Muscle of arm (tissue), 12 donors: Measurements from ENCODE around the gene NBDY. TPM values are rescaled to one million over a fixed set of nuclear protein-coding genes. Genes with fewer than 3 reads are reported as not detected.

Experiments used
- polyA plus RNA-seq, 12 donors: library from polyadenylated mRNA; unstranded; fragments of 120-200 nt; gene quantifications; one replicate each; pipeline ENCODE4 v1.2.1, GENCODE V29; 2013; ENCODE audit not compliant: insufficient read length in 12 of 12

The NBDY gene
- polyA plus RNA-seq, 12 donors: 9.7 to 59.9 (median 49.2) TPM; not detected in 1

Other genes with a start within 250 kb of the NBDY start
- 10 to 100 TPM in 11 of 12 donors, not detected in 1; 27.1 to 38.2 (median 33.4) TPM for gene UBQLN2, start 165.6 kb upstream of the NBDY start, polyA plus RNA-seq